ENCODE data around the gene GTPBP3. TPM values are rescaled to one million over a fixed set of nuclear protein-coding genes. Genes with fewer than 3 reads are reported as not detected.

Gene GTPBP3
- polyA plus RNA-seq, 3 donors, result 1.0 to 22.0 (median 1.7) TPM

DNA sequence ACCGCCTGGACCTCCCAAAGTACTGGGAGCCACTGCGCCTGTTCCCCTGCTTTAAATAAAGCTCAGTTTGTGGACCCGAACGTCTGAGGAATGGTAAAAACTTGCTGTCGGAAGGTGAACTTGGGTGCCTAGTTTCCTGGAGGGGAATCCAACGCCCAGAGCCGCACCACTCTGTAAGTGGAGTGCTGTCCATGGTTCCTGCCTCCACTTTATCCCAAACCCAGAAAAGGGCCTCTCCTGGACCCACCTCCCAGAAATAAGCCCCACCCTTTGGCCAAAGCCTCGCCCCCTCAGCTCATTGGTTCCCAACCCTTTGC is 5.0 kb upstream of the GTPBP3 start:
- Histone ChIP-seq H3K27ac (ENCODE audit: low read depth in 1 of 2, low read length in 2 of 2) (no peak overlapping the region), H3K9me3 (replicated peaks in 1 of 2; ENCODE audit: control insufficient read depth in 1 of 2, insufficient read depth in 1 of 2, low read length in 2 of 2) (peaks cover 0 to 12% of the 10 kb centered on the region in 2 donors), H3K4me1 (ENCODE audit: control insufficient read depth in 1 of 2, insufficient read depth in 2 of 2, low read length in 2 of 2) (peaks cover 45 to 61% of the 10 kb centered on the region in 2 donors), H4K20me1 (ENCODE audit: insufficient read depth, low read length) (peaks cover 27% of the 10 kb centered on the region), H3K9ac (ENCODE audit: insufficient read depth, low read length, poor library complexity, severe bottlenecking) (no peak overlapping the region), H3K4me2 (replicated peaks; ENCODE audit: extremely low read depth, low read length, poor library complexity, severe bottlenecking) (no peak overlapping the region), H3K27me3 (ENCODE audit: control insufficient read depth in 2 of 2, insufficient read depth in 2 of 2, low read length in 2 of 2) (peaks cover 11 to 28% of the 10 kb centered on the region in 2 donors), H3K79me2 (ENCODE audit: insufficient read depth, low read length) (peaks cover 10% of the 10 kb centered on the region), H3K4me3 (replicated peaks in 1 of 3; ENCODE audit: low read depth in 2 of 3, low read length in 3 of 3) (no peak overlapping the region), H2AFZ (ENCODE audit: insufficient read depth, low read depth, low read length, poor library complexity, severe bottlenecking) (no peak overlapping the region), H3K36me3 (replicated peaks in 1 of 2; ENCODE audit: control insufficient read depth in 1 of 2, insufficient read depth in 2 of 2, low read length in 2 of 2) (peaks cover 0 to 3% of the 10 kb centered on the region in 2 donors)
- Mint-ChIP-seq H3K4me1 (peaks cover 41% of the 10 kb centered on the region), H3K36me3 (peaks cover 22 to 35% of the 10 kb centered on the region in 2 donors), H3K9me3 (peaks cover 0 to 14% (median 10%) of the 10 kb centered on the region in 7 donors), H3K27ac (no peak overlapping the region), H3K27me3 (ENCODE audit: low read depth in 3 of 3) (peaks cover 23 to 38% (median 24%) of the 10 kb centered on the region in 3 donors), H3K4me3 (no peak overlapping the region)
- no peak for DNase-seq
- intact Hi-C loops (cut with micrococcal nuclease), result no loop called here
- WGBS (ENCODE audit: insufficient coverage), result 98% methylated on average over 8 of the region's 8 CpGs
- TF ChIP-seq, protein P1, sequence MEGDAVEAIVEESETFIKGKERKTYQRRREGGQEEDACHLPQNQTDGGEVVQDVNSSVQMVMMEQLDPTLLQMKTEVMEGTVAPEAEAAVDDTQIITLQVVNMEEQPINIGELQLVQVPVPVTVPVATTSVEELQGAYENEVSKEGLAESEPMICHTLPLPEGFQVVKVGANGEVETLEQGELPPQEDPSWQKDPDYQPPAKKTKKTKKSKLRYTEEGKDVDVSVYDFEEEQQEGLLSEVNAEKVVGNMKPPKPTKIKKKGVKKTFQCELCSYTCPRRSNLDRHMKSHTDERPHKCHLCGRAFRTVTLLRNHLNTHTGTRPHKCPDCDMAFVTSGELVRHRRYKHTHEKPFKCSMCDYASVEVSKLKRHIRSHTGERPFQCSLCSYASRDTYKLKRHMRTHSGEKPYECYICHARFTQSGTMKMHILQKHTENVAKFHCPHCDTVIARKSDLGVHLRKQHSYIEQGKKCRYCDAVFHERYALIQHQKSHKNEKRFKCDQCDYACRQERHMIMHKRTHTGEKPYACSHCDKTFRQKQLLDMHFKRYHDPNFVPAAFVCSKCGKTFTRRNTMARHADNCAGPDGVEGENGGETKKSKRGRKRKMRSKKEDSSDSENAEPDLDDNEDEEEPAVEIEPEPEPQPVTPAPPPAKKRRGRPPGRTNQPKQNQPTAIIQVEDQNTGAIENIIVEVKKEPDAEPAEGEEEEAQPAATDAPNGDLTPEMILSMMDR (IDR thresholded peaks at IDR 0.05), result no peak

DNA sequence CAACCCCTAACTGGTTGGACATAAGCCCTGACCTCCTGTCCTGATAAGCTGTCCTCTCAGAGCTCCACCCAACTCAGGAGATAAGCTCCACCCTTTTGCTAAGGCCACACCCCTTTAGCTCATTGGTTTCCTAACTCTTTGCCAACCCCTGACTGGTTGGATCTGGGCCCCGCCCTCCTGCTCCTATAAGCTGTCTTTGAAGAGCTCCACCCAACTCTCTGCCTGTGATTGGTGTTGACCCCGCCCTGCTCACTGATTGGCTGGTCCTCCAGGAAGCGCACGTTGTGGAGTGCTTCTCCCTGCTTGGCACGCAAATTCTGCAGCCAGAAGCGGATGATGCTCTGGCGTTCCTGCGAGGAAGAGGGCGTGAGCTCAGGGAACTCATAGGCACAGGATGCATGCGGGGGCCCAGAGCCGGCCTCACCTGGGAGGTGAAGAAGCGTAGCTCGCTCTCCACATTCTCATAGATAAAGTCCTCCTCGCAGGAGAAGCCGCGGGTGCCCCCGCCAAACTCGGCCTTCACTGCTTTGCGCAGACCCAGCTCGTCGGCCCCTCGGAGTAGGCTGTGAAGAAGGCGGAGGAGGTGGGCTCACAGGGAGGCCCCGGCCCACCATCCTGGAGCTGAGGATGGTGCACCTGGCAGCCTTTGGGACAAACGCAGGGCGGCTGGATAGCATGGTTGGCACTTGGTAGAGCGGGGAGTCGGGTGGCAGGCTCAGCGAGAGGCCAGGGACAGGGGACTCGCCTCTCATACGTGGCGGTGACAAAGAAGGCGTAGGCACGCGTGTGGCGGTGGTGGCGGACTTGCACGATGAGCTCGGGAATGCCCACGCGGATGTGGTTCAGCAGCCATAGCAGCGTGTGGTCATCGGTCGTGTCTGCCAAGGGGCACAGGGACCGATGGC is 4.4 kb upstream of the GTPBP3 start:
- Mint-ChIP-seq H3K27ac (no peak overlapping the region), H3K27me3 (ENCODE audit: low read depth in 3 of 3) (peaks cover 22 to 33% (median 23%) of the 10 kb centered on the region in 3 donors), H3K36me3 (peaks cover 22 to 31% of the 10 kb centered on the region in 2 donors), H3K4me3 (no peak overlapping the region), H3K9me3 (peaks cover 0 to 13% (median 8%) of the 10 kb centered on the region in 7 donors), H3K4me1 (peaks cover 42% of the 10 kb centered on the region)
- Histone ChIP-seq H3K4me1 (ENCODE audit: control insufficient read depth in 1 of 2, insufficient read depth in 2 of 2, low read length in 2 of 2) (peaks cover 51 to 66% of the 10 kb centered on the region in 2 donors), H3K9me3 (replicated peaks in 1 of 2; ENCODE audit: control insufficient read depth in 1 of 2, insufficient read depth in 1 of 2, low read length in 2 of 2) (peaks cover 0 to 12% of the 10 kb centered on the region in 2 donors), H2AFZ (ENCODE audit: insufficient read depth, low read depth, low read length, poor library complexity, severe bottlenecking) (no peak overlapping the region), H3K4me2 (replicated peaks; ENCODE audit: extremely low read depth, low read length, poor library complexity, severe bottlenecking) (no peak overlapping the region), H3K27ac (ENCODE audit: low read depth in 1 of 2, low read length in 2 of 2) (no peak overlapping the region), H3K27me3 (ENCODE audit: control insufficient read depth in 2 of 2, insufficient read depth in 2 of 2, low read length in 2 of 2) (peaks cover 11 to 23% of the 10 kb centered on the region in 2 donors), H3K9ac (ENCODE audit: insufficient read depth, low read length, poor library complexity, severe bottlenecking) (no peak overlapping the region), H3K79me2 (ENCODE audit: insufficient read depth, low read length) (peaks cover 13% of the 10 kb centered on the region), H3K4me3 (replicated peaks in 1 of 3; ENCODE audit: low read depth in 2 of 3, low read length in 3 of 3) (no peak overlapping the region), H4K20me1 (ENCODE audit: insufficient read depth, low read length) (peaks cover 23% of the 10 kb centered on the region), H3K36me3 (replicated peaks in 1 of 2; ENCODE audit: control insufficient read depth in 1 of 2, insufficient read depth in 2 of 2, low read length in 2 of 2) (peaks cover 0 to 3% of the 10 kb centered on the region in 2 donors)
- WGBS (ENCODE audit: insufficient coverage), result 97% methylated on average over 40 of the region's 45 CpGs
- TF ChIP-seq, protein P1 (IDR thresholded peaks at IDR 0.05), result no peak
- DNase-seq, result peak; percentile 43 to 59 (median 47)
- intact Hi-C loops (cut with micrococcal nuclease), result no loop called here

Measured in CD14-positive monocyte (primary cell).